ENCODE measurements around the gene BIRC6.
"Not testable (repeated sequence)": the region's sequence is repeated elsewhere in the genome, so short reads cannot be mapped to it uniquely, and the experiment has no call there.

Gene BIRC6

GRCh38 chr2:32516567-32516966 lies 159.7 kb downstream of the BIRC6 start:
- H3K36me3 ChIP-seq = peaks cover 93 to 99% (median 95%) of the 10 kb centered on the region in 11 experiments
- H3K9me3 ChIP-seq (replicated peaks in 1 of 11) = no peaks in the 10 kb centered on the region
- H3K27ac ChIP-seq = no peak overlapping the region
- H3K4me2 ChIP-seq = no peak overlapping the region
- no peak overlapping the region for H3K9ac ChIP-seq
- H4K20me1 ChIP-seq = peaks cover 0 to 15% (median 0%) of the 10 kb centered on the region in 11 experiments; a peak in 1 of 22 replicates
- H3K4me3 ChIP-seq = no peak overlapping the region
- no peaks in the 10 kb centered on the region for H3K27me3 ChIP-seq
- H3K4me1 ChIP-seq = no peaks in the 10 kb centered on the region
- TF ChIP-seq Cebpa-rat (IDR thresholded peaks at IDR 0.05) = no peak

GRCh38 chr2:32522770-32523169 lies 165.9 kb downstream of the BIRC6 start:
- Histone ChIP-seq H3K9ac (no peak overlapping the region), H3K27ac (no peak overlapping the region), H3K4me1 (no peaks in the 10 kb centered on the region), H3K4me3 (no peak overlapping the region), H3K36me3 (peaks cover 86 to 100% (median 93%) of the 10 kb centered on the region in 11 experiments), H3K4me2 (no peak overlapping the region), H3K9me3 (replicated peaks in 1 of 11) (no peaks in the 10 kb centered on the region), H3K27me3 (no peaks in the 10 kb centered on the region), H4K20me1 (peaks cover 0 to 13% (median 0%) of the 10 kb centered on the region in 11 experiments; a peak in 6 of 22 replicates)
- no peak for TF ChIP-seq Cebpa-rat (IDR thresholded peaks at IDR 0.05)

- Histone ChIP-seq H3K4me3 (no peak overlapping the region), H3K27me3 (no peaks in the 10 kb centered on the region), H3K27ac (no peak overlapping the region), H3K9ac (no peak overlapping the region), H3K36me3 (peaks cover 85 to 100% (median 93%) of the 10 kb centered on the region in 11 experiments), H4K20me1 (peaks cover 0 to 13% (median 0%) of the 10 kb centered on the region in 11 experiments; a peak in 6 of 22 replicates), H3K4me2 (no peak overlapping the region), H3K9me3 (replicated peaks in 1 of 11) (no peaks in the 10 kb centered on the region), H3K4me1 (no peaks in the 10 kb centered on the region)
- TF ChIP-seq Cebpa-rat (IDR thresholded peaks at IDR 0.05) = no peak
Measured at GRCh38 chr2:32523686-32524085, 166.9 kb downstream of the BIRC6 start.

GRCh38 chr2:32532341-32532740 lies 175.5 kb downstream of the BIRC6 start:
- H3K9ac ChIP-seq = no peak overlapping the region
- no peak overlapping the region for H3K4me3 ChIP-seq
- no peaks in the 10 kb centered on the region for H3K27me3 ChIP-seq
- H3K9me3 ChIP-seq (replicated peaks in 1 of 11) = peaks cover 0 to 26% (median 18%) of the 10 kb centered on the region in 11 experiments; a peak in 19 of 22 replicates
- peaks cover 73 to 89% (median 82%) of the 10 kb centered on the region in 11 experiments for H3K36me3 ChIP-seq
- H3K4me1 ChIP-seq = peaks cover 0 to 16% (median 0%) of the 10 kb centered on the region in 10 experiments; a peak in 4 of 20 replicates
- H3K4me2 ChIP-seq = peak overlapping the region in 2 of 11 experiments; percentile 2 to 3; a peak in 1 of 22 replicates
- no peak for TF ChIP-seq Cebpa-rat (IDR thresholded peaks at IDR 0.05)
- H3K27ac ChIP-seq = no peak overlapping the region
- peaks cover 0 to 3% (median 0%) of the 10 kb centered on the region in 11 experiments; a peak in 2 of 22 replicates for H4K20me1 ChIP-seq

- peaks cover 0 to 26% (median 18%) of the 10 kb centered on the region in 11 experiments; a peak in 19 of 22 replicates for H3K9me3 ChIP-seq (replicated peaks in 1 of 11)
- no peak overlapping the region for H3K4me3 ChIP-seq
- TF ChIP-seq Cebpa-rat (IDR thresholded peaks at IDR 0.05) = no peak
- peaks cover 73 to 89% (median 80%) of the 10 kb centered on the region in 11 experiments for H3K36me3 ChIP-seq
- H3K27me3 ChIP-seq = no peaks in the 10 kb centered on the region
- no peak overlapping the region for H3K27ac ChIP-seq
- no peak overlapping the region; a peak in 1 of 22 replicates for H3K9ac ChIP-seq
- H3K4me2 ChIP-seq = peak overlapping the region in 2 of 11 experiments; percentile 2 to 3; a peak in 1 of 22 replicates
- peaks cover 0 to 5% (median 0%) of the 10 kb centered on the region in 11 experiments; a peak in 3 of 22 replicates for H4K20me1 ChIP-seq
- peaks cover 0 to 16% (median 0%) of the 10 kb centered on the region in 10 experiments; a peak in 4 of 20 replicates for H3K4me1 ChIP-seq
Measured at GRCh38 chr2:32532961-32533360, 176.1 kb downstream of the BIRC6 start.

- H3K4me1 ChIP-seq = peaks cover 0 to 16% (median 0%) of the 10 kb centered on the region in 10 experiments; a peak in 4 of 20 replicates
Measured at GRCh38 chr2:32534831-32535230, 178.0 kb downstream of the BIRC6 start.

GRCh38 chr2:32538735-32539134 lies 181.9 kb downstream of the BIRC6 start:
- no peak overlapping the region for H3K4me2 ChIP-seq
- H3K9ac ChIP-seq = no peak overlapping the region
- peaks cover 0 to 18% (median 13%) of the 10 kb centered on the region in 11 experiments; a peak in 19 of 22 replicates for H3K9me3 ChIP-seq (replicated peaks in 1 of 11)
- H3K4me1 ChIP-seq = 0 out of 20 replicates have a peak, but pooled peaks cover 0 to 6% (median 0%) of the 10 kb centered on the region in 10 experiments
- H3K27me3 ChIP-seq = no peaks in the 10 kb centered on the region
- H3K36me3 ChIP-seq = peaks cover 41 to 73% (median 51%) of the 10 kb centered on the region in 11 experiments
- H3K27ac ChIP-seq = no peak overlapping the region
- no peak overlapping the region for H3K4me3 ChIP-seq
- peaks cover 0 to 39% (median 10%) of the 10 kb centered on the region in 11 experiments; a peak in 6 of 22 replicates for H4K20me1 ChIP-seq
- no peak for TF ChIP-seq Cebpa-rat (IDR thresholded peaks at IDR 0.05)

More at GRCh38 chr2:32534831-32535230, 178.0 kb downstream of the BIRC6 start:
- no peak overlapping the region for H3K27ac ChIP-seq
- no peak overlapping the region for H3K4me2 ChIP-seq
- no peak overlapping the region for H3K4me3 ChIP-seq
- H3K9ac ChIP-seq = no peak overlapping the region
- H4K20me1 ChIP-seq = peaks cover 0 to 12% (median 5%) of the 10 kb centered on the region in 11 experiments; a peak in 3 of 22 replicates
- TF ChIP-seq Cebpa-rat (IDR thresholded peaks at IDR 0.05) = no peak
- peaks cover 65 to 87% (median 74%) of the 10 kb centered on the region in 11 experiments for H3K36me3 ChIP-seq
- no peaks in the 10 kb centered on the region for H3K27me3 ChIP-seq
- H3K9me3 ChIP-seq (replicated peaks in 1 of 11) = peaks cover 0 to 26% (median 18%) of the 10 kb centered on the region in 11 experiments; a peak in 19 of 22 replicates

- H3K4me2 ChIP-seq; H3K27me3 ChIP-seq; H3K27ac ChIP-seq; H3K4me3 ChIP-seq; H3K4me1 ChIP-seq; H3K9me3 ChIP-seq (replicated peaks in 1 of 11); H3K9ac ChIP-seq: not testable (repeated sequence)
- Histone ChIP-seq H3K36me3 (peaks cover 41 to 66% (median 57%) of the 10 kb centered on the region in 11 experiments), H4K20me1 (peaks cover 0 to 26% (median 7%) of the 10 kb centered on the region in 11 experiments; a peak in 11 of 22 replicates)
- TF ChIP-seq Cebpa-rat (IDR thresholded peaks at IDR 0.05) = 0 out of 22 replicates have a peak, but pooled peaks of 1 of the 11 experiments have one; percentile 40
Measured at GRCh38 chr2:32552483-32552882, 195.7 kb downstream of the BIRC6 start.

GRCh38 chr2:32553829-32554432 lies 197.1 kb downstream of the BIRC6 start:
- peaks cover 0 to 21% (median 4%) of the 10 kb centered on the region in 11 experiments; a peak in 10 of 22 replicates for H4K20me1 ChIP-seq
- no peak overlapping the region; a peak in 1 of 22 replicates for H3K9ac ChIP-seq
- peaks cover 0 to 5% (median 2%) of the 10 kb centered on the region in 10 experiments; a peak in 4 of 20 replicates for H3K4me1 ChIP-seq
- H3K9me3 ChIP-seq (replicated peaks in 1 of 11) = no peaks in the 10 kb centered on the region
- H3K4me3 ChIP-seq = no peak overlapping the region
- no peaks in the 10 kb centered on the region for H3K27me3 ChIP-seq
- no peak for TF ChIP-seq Cebpa-rat (IDR thresholded peaks at IDR 0.05)
- peak overlapping the region in 2 of 11 experiments; percentile 5 to 20; a peak in 1 of 22 replicates for H3K4me2 ChIP-seq
- H3K27ac ChIP-seq = peak overlapping the region in 7 of 11 experiments; percentile 27 to 73 (median 38); a peak in 6 of 22 replicates
- H3K36me3 ChIP-seq = peaks cover 33 to 64% (median 54%) of the 10 kb centered on the region in 11 experiments
